GM21447 (cell line): ENCODE data around the gene ACSF3.

Source experiments
- ATAC-seq: cut with Tn5 transposase; IDR thresholded peaks from one replicate; pipeline ENCODE4 v1.9.1; 2021; ENCODE audit not compliant: unreplicated experiment

Gene ACSF3

DNA sequence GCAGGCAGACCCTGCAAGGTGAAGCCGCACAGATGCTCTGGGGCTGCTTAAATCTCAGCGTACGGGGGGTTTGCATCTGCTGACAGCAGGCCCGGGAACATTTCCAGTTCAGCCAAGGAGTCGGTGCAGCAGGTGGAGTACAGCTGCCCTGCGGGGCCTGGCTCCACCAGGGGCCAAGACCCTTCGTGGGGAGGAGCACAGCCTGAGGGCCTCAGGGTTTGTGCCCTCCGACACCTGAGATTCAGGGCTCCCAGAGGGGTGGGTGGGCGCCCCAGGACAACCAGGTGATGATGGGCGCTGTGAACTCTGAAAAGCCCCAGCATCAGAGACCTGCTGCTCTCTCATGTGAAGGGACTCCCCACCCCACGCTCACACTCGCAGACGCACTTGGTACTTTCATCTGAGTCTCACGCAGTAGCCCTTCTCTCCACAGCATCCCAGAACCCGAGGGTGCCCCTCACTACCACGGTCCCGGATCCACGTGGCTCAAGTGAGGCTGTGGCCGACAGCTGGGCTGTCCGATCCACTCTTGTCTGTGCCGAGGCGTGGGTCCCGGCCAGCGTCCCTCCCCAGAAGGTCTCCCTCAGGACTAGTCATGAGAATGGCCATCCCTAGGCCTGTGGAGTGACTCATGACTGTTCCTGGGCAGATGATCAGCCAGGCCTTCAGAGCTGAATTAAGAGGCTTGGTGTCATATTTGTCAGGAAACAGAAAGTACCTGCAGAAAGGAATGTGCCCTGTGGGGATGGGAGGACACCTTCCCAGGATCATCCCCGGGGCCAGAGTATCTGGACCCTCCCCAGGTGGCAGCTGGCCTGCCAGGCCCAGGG is 29.6 kb downstream of the ACSF3 start:
- no peak for ATAC-seq

DNA sequence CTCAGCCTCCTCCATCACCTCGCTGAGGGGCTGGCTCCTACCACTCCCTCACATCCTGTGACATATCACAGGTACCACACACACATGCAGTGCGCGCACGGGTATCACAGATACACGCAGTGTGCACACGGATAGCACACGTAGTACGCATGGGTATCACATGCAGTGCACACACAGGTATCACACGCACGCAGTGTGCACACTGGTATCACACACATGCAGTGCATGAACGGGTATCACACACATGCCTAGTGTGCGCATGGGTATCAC is 30.1 kb downstream of the ACSF3 start:
- no peak for ATAC-seq

DNA sequence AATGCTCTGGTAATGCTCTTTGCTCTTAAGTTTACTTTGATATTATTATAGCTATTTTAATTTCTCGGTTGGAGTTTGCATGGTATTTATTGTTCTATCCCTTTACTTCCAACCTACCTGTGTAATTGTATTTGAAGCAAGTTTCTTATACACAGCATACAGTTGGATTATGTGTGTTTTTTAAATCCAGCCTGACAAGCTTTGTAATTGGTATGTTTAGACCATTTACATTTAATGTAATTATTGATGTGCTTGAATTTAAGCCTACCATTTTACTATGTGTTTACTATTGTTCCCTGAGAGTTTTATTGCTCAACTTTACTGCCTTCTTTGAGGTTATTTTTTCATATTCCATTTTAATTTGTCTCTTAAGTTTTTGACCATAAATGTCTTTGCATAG is 35.7 kb downstream of the ACSF3 start:
- no peak for ATAC-seq

DNA sequence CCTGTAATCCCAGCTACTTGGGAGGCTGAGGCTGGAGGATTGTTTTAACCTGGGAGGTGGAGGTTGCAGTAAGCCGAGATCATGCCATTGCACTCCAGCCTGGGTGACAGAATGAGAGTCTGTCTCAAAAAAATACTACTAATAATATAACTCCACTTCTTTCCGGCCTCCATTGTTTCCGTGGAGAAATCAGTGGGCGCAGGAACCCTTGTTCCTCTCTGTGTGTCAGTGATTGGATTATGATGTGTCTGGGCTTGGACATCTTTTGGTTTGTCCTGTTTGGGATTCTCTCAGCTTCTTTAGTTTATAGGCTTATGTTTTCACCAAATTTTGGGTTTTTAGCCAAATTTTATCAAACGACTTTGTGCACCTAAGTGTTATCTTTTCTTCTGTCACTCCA is 36.8 kb downstream of the ACSF3 start:
- ATAC-seq: no peak

DNA sequence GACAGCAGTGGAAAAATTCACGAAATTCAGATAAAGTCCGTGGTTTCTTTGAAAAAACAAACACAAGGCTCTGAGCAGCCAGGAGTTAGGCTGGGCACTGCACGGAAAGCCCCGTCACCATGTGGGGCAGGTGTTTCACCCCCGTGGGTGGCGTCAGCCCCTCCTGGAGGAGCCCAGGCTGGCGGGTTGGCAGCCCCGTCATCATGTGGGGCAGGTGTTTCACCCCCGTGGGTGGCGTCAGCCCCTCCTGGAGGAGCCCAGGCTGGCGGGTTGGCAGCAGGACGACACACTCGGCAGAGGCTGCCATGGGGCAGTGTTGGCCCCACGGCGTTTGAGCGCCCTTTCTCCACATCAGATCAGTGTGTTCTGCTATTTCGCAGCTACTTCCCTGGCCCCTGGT is 38.1 kb downstream of the ACSF3 start:
- no peak for ATAC-seq

DNA sequence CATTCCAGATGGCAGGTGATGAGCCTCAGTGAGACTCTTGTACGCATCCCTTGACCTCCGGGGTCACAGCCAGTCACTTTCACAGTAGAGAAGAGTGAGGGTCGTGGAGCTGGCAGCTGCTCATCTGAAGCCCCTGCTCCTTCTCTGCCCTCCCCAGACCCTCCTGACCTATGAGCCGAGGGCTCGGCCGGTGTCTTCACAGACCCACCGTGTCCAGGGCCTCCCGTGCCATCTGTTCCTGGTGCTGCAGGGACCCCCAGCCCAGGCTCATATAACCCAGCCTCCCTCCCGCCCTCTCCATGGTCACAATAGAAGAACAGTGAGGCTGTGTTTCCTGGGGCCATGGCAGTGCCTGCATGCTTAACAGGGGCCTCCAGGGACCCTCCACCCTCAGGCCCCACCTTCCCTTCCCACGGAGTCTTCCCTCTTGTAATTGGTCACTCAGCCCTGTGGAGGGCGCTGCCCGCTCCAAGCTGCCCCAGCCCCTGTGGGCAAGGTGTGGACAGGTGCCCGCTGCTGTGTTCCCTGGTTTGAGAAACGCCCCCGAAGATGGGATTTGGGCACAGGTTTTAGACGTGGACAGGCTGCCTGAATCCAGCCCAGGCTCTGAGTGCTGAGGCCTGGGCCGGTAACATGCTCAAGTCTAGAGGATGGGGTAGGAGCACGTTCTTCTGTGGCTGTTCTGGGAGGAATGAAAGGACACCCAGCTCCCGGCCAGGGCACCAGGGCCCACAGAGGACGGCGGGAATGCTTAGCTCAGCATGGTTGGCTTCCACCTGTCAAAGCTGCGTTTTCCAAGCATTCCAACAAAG is 38.7 kb downstream of the ACSF3 start:
- no peak for ATAC-seq

DNA sequence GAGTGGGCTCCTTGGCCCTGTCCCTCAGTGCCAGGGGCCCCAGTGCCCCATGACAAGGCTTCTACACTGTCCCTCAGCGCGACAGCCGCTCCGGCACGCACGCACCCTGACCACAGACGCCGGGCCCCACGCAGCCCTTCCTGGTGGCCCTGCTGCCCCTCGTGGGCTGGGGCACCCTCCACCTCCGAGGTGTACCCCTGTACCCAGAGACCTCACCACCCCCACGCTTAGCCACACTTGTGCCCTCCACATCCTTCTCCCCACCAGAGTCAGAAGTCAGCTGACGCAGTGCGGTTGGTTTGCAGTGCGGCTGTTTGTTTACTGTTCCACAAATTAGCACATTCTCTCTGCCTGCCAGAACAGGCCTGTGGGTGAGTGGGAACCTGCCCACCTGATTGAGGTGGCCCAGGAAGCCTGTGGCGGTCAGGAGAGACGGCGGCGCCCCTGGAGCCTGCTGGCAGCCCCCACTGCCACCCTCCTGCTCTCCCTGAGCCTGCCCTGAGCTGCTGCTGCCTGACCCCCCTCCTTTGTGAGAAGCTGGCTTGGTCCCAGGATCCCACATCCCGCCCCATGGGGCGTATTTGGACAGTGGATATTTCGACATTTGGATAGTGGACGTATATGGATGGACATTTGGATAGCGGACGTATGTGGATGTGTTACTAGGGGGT is 39.9 kb downstream of the ACSF3 start:
- ATAC-seq: no peak

DNA sequence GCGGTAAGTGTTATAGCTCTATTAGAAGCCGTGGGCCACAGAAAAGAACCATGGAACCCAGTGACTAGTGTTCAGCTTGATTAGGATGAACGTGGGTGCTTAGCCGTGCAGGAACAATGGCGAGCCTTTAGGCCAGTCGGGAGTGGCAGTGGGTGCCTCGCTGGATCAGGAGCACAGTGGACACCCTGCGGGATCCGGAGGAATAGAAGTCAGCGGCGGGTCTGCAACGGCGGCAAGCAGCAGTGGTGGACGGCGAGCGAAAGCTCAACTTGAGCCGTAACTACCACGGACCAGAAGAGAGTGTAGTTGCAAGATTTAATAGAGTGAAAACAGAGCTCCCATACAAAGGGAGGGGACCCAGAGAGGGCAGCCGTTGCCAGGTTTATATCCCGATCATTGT is 40.6 kb downstream of the ACSF3 start:
- ATAC-seq: no peak

DNA sequence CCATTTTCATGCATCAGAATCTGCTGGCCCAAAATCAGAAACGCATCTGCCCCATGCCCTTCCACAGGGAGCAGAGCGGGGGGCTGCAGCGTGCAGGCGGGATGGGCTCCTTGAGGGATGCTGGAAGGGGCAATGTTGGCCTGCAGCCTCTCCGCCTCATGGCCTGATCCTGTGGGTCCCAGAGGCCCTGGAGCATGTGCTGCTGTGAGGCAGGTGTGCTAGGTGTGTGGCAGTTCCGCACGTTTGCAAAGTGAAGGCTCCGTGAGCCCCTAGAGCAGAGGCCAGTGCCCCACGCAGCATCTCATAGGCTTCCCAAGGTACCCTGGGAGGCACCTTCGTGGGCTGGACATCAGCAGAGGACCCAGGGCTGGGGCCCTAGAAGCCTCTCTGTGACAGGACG is 41.5 kb downstream of the ACSF3 start:
- no peak for ATAC-seq

DNA sequence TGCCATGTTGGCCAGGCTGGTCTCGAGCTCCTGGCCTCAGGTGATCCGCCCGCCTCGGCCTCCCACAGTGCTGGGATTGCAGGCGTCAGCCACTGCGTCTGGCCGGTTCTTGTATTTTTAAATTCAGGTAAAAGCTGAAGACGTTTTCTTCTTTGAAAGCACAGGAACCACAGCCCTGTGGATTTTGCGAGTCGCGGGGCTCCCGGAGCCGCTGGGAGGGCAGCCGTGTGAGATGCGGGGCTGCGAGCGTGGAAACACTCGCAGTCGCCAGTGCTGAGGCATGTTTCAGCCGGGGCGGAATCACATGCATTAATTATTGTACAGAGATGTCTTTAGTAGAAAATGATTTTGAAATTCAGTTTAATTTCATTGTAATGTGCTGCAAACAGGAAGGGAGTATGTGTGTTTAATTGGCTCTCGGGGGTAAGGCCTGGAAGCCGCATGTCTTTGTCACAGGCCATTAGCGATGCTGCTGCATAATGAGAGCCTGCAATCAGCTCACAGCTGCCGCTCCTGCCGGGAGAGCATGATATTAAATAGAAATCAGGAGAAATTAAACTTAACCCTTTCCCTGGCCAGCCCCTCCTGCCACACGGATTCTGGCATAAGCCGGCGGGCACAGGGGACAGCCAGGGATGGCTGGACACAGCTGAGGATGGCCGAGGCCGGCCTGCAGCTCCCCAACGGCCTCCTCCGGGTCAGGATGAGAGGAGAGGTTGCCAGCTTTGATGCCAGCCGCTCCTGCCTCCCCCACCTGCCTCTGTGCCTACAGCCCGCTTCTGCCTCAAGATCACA is 42.5 kb downstream of the ACSF3 start:
- ATAC-seq: no peak

DNA sequence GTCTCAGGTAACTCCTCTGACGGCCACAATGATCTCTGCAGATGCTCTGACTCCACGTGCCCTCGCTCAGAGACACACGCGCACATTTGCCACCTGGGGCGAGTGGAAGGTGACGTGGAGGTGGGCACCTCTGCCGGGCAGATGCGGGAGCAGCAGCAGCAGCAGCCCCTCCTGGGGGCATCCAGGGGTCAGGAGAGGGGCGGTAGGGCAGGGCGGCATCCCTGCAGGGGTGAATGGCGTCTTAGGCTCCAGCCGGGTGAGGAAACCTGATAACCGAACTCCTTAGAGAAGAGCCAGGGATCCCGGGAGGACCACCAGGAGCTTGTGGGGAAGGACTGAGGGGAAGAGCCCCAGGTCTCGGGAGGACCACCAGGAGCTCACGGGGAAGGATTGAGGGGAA is 43.3 kb downstream of the ACSF3 start:
- no peak for ATAC-seq

DNA sequence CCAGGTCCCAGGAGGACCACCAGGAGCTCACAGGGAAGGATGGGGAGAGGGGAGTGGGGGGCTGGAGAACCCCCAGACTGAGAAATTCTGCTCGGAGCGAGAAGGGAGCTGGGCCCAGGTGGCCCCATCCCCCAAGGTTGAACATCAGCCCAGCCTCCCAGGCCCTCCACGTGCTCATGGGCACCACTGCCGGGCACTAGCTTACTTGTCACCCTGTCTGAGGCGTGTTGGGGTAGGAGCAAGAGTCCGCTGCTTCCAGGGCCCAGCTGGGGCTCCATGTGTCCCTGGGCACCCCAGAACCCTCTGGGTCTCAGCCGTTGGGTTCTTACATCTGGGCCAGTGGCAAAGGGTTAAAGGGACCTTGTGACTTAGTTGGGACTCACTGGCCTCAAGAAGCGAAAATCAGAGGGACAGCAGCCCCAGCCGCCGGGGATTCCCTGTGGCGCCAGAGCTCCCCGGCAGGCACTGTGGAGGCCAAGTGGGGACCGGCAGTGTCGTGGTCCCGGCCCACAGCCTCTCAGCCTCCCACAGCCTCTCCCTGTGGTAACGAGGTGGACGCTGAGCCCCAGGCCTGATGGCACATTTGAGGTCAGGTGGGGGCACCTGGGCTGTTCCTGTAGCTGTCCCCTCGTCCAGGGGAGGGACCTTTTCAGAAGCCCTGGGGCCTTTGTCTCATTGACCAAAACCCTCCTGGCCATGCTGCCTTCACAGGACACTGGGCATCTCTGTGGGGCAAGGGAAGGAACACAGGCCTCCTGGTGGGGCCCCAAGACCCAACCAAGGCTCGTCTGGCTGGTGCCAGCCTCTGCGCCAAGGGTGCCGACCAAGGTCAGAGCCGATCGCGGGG is 44.2 kb downstream of the ACSF3 start:
- no peak for ATAC-seq

DNA sequence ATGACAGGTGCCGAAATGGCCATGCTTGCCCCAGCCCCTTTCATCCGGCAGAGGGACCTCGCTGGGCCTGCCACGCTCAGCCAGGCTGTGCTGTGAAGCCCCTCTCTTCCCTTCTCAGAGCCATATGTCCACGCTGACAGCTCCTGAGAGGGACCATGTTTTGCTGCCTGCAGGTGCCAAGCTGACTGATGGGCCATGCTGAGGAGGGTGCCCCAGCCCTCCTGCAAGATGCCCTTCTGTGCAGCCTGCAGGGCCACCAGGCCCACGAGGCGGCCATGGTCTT is 44.8 kb downstream of the ACSF3 start:
- no peak for ATAC-seq

DNA sequence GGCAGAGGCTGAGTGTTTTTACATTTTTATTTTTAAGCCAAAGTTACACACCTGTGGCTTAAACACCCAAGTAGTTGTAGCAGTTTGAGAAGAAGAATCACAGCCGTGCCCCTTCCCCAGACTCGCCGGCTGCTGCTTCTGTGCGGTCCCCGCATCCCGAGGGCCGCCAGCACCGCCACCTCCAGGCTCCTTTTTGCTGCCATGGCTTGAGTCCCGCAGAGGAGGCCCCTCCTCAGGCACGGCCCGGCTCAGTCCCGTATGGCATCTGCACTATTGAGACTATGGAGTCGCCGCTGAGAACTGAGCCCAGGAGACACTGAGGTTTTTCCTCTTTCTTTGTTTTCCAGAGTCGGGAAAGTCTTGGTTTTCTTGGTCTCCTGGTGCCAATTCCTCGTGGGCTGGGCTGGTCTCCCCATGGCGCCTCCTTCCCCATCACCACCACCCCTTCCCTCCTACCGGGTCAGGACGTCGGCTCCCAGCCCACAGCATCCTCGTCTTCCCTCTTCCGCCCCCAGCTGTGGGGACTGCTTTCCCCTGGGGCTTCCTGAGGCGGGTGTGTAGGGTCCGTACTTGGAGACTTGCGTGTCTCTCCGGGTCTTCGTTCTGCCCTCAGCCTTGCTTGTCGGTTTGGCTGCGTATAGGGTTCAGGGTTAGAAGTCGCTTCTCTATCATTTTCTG is 45.3 kb downstream of the ACSF3 start:
- no peak for ATAC-seq

DNA sequence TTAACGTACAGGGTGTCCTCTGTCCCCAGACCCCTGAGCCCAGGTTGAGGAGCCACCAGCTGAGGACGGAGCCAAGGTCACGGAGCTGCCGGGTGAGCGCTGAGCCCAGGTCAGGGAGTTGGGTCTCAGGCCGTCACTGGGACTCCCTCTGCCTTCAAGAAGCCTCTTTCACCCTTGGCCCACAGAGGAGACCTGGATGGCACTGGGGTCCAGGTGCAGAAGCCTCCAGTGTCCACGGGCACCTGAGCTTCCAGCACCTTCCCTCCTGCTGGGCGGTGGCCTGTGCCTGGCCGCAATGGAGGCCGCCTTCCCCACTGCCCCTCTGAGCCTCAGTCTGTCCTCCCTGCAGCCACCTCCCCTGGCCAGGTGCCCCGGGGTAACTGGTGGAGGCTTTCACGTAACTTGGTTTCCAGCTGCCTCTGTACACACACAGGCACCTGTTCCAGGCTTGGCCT is 46.3 kb downstream of the ACSF3 start:
- ATAC-seq: no peak

DNA sequence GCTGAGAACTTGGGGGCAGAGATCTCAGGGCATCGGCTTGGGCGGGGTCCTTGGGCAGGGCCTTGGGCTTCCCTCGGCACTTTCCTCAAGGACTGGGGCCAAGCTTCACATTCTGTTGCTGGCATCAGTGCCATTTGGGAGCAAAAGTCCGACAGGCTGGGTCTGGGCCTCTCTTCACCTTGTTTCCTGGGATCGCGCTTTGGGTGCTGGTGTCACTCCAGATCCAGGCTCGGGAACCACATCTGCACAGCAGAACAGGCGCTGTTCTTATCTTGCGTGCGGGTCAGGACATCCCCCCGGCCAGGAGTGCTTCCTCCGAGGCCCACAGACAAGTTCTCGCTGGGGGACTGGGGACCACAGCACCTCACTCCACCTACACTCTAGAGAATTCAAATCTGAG is 46.7 kb downstream of the ACSF3 start:
- ATAC-seq: no peak

DNA sequence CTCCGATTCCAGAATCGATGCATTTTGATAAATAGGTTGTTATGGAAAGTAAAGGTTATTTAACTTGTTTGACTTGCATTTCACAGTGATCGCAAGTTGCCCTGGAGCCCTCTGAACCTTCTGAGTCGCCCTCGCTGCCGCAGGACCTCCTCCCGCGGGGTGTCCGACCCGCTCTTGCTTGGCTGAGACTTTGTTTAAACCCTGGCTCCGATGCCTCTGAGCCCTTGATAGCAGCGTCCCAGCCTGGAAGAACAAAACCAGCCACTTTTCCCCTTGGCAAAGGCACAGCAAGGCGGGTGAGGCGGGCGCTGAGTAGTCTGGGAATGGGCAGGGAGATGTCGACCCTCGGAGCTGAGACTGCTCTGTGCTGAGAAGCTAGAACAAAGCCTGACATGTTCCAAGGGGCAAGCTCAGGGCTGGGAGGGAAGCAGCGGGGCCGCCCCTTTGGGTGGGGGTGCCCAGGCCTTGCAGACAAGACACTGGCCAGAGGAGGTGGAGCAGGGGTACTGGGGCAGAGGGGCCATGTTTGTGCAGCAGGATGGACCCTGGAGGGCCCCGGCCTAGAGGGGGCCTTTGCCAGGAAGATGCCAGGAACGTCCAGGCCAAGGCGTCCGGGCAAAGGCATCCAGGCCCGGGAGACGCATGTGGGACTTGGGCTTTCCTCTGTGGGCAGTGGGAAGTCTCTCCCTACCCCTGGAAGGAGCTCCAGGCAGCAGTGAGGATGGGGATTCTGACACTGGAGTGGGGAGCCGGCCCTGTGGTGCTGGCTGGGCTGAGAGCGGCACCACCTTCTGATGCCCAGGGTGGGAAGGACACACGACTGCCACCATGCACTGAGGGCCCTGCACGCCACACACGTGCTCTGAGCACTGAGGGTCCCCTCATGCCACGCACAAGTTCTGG is 47.6 kb downstream of the ACSF3 start:
- no peak for ATAC-seq

DNA sequence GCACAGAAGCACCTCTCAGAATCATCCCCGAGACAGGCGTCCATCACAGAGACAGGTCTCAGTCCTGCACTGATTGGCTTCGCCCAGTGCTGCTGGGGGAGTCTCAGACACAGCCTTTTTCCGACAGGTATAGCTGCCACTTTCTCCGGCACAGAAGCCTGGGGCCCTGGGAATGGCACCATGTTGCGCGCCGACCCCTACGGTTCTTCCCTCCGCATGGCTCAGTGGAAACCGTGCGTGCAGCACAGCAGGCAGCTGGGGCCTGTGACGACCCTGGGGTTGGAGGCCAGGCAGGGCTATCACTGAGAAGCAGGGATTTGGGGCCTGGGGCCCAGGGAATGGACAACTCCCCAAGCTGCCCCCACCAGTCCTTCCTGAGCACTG is 48.2 kb downstream of the ACSF3 start:
- ATAC-seq: no peak
